Hematopoietic multipotent progenitor cell treated with erythropoietin and hydrocortisone succinate and interleukin-3 and kit ligand, for 15 days (in vitro differentiated cells): ENCODE results near the gene MUC5B.

Experiments used
- DNase-seq: peaks from one replicate; pipeline ENCODE4 v3.0.0-alpha.2; 2015; ENCODE audit warnings: low spot score

MUC5B gene

GRCh38 chr11:1301220-1302000 lies 78.5 kb downstream of the MUC5B start:
- DNase-seq, result no peak

GRCh38 chr11:1302041-1302460 lies 79.2 kb downstream of the MUC5B start:
- no peak for DNase-seq

DNA sequence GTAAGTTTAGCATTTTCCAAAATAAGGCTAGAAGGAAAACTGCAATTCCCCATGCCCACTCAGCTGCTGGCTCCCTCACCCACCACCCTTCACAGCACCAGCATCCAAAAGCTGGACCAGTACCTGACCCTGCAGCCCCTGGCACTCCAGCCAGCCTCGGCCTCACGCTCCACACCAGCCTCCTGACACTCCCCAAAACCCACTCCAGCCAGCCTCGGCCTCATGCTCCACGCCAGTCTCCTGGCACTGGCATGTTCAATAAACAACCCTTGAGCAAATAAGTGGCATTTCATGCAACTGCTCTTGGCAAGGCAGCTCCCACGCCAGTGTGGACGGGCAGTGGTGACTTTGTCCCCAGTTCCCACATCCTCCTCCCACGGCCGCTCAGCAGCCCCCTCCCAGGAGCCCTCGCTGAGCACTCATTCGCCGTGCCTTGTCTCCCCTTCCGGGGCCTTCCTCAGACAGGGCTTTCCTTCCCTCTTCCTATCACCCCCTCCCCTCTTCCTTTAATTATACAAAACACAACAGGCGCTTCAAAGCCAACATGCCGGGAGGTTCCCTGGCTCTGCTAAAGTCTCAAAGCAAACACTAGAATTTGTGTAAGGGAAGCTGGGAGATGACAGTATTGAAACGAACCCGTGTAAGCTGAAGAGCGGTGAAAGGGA lies 79.7 kb downstream of the MUC5B start:
- no peak for DNase-seq

GRCh38 chr11:1303126-1303821 lies 80.4 kb downstream of the MUC5B start:
- peak; percentile 37 for DNase-seq

- no peak for DNase-seq
Measured at GRCh38 chr11:1303973-1304372, 81.1 kb downstream of the MUC5B start.

DNA sequence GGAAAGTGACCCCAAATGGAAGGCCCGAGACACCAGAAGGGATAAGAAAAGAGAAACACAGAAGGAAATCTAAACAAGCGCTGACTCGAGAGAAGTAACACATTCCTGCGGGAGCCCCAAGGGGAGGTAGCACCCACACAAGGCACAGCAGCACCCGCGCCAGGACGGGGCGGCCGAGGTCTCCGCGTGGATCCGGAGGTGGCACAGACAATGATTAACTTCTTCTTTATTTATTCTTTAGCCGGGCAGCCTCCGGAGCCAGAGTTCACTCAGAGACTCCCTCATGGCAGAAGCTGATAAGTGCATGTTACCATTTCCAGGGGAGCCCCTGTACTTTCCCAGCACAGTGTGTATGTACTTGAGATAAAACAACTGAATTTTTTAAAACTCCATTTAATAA lies 81.5 kb downstream of the MUC5B start:
- peak; percentile 12 for DNase-seq

DNA sequence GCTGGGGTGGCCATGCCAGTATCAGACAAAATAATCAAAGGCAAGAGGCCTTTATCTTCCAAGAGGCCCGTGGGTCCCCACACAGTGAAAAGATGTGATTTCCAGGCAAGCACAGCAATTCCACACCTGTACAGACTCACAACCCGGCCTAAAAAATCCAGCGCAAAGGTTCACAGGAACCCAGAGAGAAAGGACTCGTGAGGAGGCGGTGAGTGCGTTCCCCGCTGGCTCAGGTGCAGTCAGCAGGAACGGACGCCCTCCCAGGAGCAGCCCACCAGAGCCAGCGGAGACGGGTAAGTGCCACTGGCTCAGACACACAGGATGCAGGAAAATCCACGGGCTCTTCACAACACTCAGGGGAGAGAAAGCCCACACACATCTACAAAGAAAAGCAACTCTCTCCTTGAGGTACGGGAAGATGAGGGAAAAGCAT lies 82.2 kb downstream of the MUC5B start:
- DNase-seq, result no peak

- no peak for DNase-seq
Measured at GRCh38 chr11:1305501-1306056, 82.7 kb downstream of the MUC5B start.

GRCh38 chr11:1306186-1307162 lies 83.6 kb downstream of the MUC5B start:
- DNase-seq, result no peak

GRCh38 chr11:1307163-1307870 lies 84.5 kb downstream of the MUC5B start:
- no peak for DNase-seq

- DNase-seq, result no peak
Measured at GRCh38 chr11:1307998-1308742, 85.3 kb downstream of the MUC5B start.

DNA sequence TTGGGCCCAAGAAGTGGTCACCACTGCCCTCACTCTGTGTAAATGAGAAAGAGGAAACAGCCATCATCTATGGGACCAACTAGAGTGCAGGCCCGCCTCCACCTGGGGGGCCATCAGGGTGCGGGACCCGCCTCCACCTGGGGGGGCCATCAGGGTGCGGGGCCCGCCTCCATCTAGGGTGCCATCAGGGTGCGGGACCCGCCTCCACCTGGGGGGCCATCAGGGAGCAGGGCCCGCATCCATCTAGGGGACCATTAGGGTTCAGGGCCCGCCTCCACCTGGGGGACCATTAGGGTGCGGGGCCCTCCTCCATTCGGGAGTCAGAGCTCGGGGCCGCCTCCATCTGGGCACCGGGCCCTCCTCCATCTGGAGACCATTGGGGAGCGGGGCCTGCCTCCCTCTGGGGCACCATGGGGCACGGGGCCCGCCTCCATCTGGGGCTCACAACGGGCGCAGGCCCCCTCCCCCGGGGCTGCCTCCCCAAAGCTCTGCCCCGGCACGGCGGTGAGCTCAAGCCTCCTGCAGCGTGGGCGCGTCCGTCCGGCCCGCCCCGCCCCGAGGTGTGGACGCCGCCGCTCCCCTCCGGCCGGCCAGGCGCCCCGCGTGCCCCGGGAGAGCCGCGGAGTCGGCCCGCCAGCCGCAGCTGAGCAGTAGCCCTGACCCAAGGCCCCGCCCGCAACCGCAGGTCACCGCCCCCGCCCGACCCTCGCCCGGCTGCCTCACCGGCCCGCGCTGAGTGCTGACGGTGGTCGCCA lies 86.1 kb downstream of the MUC5B start:
- no peak for DNase-seq

GRCh38 chr11:1309498-1310317 lies 86.8 kb downstream of the MUC5B start, which contains the start of gene TOLLIP:
Gene TOLLIP, minus strand, starts transcription at chr11:1309632. Its CDS starts 134 bp downstream, at chr11:1309498.
- DNase-seq, result peak; percentile 96

DNA sequence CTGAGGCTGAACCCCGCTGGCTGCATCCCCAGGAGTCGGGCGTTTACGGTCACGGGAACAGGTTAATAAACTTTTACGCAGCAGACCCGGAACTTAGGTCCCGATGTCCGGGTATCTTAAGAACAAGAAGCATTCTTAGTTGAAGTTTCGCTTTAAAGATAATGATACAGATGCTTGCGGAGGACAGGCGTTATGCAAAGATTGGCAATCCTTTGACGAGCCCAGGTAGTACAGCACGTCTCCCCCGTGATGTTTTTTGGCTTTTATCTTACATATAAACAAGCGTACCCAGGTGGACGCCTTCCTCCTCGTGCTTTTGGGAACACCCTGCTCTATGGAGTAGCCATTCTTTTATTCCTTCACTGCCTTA lies 87.4 kb downstream of the MUC5B start:
- DNase-seq, result no peak

GRCh38 chr11:1310772-1311468 lies 88.1 kb downstream of the MUC5B start:
- DNase-seq, result no peak
